ENCODE data around the gene NCKAP5.
A peak's percentile ranks its signal among the peaks of the same experiment; 100 is the strongest.
"Not testable (repeated sequence)": the region's sequence is repeated elsewhere in the genome, so short reads cannot be mapped to it uniquely, and the experiment has no call there.

The NCKAP5 gene

DNA sequence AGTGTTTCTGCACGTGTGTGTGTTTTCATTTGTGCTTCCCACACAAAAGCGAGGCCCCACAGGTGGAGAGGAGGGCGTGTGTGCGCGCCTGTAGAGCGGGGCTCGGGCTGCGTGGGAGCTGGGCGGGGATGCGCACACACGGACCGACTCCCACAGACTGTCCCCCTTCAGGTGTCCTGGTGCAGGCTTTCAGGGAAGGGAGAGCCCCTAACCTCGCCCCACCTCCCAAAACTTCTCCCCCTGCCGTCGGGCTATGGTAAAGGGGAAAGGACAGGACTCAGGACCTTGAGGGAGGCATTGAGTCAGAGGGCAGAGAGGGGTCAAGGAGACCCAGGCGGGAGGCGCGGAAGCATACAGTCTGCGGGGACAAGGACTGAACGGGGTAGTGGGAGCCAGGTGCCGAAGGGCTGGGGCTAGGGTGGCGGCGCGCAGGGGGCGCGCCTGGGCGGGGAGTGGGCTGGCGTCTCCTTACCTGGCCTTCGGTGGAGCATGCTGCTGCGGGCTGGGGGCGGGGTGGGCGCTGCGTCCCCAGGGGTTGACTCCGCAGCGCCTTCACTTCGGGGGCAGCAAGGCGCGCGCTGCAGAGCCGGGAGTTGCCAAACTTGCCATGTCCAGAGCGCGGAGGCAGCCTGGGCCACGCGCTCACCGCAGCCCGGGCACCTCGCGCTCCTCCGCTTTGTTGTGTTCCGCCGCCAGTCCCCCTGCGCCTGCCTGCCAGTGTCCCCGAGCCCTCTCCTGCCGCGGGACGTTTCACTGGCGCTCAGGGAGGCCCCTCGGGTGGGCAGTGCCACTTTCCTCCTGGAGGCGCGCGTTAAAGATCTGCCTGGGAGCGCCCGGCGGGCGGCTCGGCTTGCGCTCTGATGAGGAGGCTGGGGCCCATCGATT lies 302.0 kb downstream of the NCKAP5 start:
- DNase-seq (ENCODE audit: low spot score), result peak; percentile 30

DNA sequence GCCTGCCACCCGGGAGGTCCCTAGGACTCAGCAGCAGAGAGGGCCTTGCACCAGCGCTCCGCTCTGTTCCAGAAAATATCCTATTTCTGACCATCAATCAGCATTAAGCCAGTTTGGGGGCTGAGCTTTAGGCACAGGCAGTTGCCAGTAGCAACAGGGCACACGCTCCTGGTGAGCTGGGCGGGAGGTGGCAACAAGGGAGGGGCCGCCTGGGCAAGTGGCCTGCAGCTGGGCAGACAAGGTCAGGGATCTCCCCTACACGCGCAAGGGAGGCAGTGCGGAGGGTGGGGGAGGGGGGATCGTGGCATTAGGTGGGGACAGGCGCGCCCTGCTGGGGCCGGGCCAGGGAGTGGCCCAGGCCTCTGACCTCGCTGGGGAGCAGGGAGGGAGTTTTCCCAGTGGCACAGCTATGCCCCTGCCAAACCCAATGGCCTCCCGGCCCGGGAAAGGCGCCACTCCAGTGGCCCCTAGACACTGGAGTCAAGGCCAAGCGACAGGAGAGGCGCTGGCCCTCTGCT lies 302.8 kb downstream of the NCKAP5 start:
- DNase-seq (ENCODE audit: low spot score), result peak; percentile 25

- no peak for DNase-seq (ENCODE audit: low spot score)
Observed at GRCh38 chr2:133264989-133265401, 303.3 kb downstream of the NCKAP5 start.

- DNase-seq (ENCODE audit: low spot score), result peak; percentile 20
Observed at GRCh38 chr2:133262893-133263292, 305.4 kb downstream of the NCKAP5 start.

DNA sequence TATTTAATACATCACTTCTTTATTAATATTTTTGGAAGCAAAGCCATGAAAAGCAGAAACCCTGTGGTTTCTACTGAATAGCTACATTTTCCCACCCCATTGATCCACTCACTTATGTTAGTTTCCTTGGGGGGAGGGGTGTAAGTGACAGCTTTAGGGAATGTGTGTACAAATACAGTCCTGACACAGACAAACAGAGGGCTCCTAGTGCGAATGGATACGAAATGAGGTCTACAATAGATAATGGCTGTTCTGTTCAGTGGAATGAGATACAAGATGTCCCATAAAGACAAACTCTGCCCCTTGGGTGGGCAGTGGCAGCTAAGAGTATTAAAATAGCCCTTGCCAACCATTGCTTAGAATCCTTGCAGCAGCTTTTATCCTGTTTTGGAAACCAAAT lies 312.9 kb downstream of the NCKAP5 start:
- DNase-seq (ENCODE audit: low spot score), result no peak

- no peak for DNase-seq (ENCODE audit: low spot score)
Observed at GRCh38 chr2:133253793-133254192, 314.5 kb downstream of the NCKAP5 start.

DNA sequence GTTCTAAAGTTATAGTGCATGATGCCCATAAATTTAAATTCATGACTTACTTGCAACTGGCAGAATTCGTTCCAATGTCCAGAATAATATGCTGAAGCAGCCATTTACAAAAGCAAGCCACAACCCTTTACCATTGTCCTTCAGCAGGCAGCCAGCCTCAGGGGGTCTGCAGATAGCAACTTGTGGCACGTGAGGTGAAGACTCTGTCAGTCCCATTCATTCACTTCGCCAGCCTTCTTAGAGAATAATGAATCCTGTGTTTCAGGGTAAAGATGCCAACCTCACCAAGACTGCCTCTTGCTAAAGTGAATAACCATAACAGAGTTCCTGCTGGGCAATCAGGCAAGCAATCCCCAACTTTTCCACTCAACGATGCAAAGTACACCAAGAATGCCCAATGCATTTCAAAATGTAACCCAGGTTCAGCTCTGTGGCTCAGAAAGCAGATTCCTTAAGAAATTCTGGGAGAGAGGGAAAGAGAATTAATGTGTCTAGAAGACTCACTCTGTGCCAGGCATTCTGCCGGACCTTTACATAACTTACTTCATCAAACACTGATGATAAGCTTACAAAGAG lies 315.4 kb downstream of the NCKAP5 start:
- no peak for DNase-seq (ENCODE audit: low spot score)

DNA sequence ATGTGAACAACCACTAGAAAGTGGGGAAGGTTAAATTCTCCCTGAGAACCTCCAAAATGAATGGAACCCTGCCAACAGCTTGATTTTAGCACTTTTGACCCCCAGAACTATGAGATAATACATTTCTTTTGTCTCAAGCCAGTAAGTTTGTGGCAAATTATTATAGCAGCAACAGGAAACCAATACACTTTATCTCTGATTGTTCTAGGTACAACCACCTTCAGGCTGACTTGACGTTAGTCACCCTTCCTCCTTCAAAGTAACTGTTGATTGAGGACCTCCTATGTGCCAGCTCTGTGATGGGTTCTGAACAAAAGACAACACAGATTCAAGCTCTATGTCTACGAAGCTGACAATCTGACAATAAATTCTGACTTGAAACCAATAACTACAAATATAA lies 318.9 kb downstream of the NCKAP5 start:
- no peak for DNase-seq (ENCODE audit: low spot score)

DNA sequence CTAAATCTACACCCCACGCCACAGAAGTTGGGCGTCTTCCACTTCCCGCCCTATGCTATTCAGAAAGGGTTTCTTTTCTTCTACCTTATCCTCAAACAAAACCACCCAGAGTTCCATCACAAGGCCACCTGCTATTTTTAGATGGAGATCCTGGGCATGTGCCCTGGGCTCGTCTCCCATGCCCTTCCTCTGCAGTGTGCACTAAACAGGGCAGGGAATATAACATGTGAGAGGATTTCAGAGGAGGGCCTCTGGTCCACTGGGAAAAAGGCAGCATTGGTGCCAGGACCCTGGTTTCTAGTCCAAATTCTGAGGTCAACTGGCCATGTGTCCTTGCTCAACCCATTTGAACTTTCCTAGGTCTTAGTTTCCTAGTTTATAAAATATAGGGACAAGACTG lies 320.0 kb downstream of the NCKAP5 start:
- no peak for DNase-seq (ENCODE audit: low spot score)

DNA sequence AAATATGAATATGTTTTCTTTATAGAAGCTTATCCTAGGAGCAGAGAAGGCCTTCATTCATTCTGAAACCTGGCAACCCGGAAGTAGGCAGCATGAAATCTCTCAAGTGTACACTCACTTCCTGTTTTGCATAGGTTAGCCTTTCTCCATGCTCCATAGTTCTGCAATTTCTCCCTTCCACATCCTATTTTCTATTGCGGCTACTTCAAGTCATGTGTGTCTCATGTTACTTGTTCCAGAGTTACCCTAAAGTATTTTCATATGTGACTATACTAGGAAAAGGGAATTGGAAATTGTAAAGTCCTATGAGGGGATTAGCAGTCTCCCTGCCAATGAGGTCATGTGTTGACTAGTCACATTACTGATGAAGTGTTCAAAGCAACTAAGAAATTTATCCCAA lies 320.6 kb downstream of the NCKAP5 start:
- DNase-seq (ENCODE audit: low spot score), result no peak

DNA sequence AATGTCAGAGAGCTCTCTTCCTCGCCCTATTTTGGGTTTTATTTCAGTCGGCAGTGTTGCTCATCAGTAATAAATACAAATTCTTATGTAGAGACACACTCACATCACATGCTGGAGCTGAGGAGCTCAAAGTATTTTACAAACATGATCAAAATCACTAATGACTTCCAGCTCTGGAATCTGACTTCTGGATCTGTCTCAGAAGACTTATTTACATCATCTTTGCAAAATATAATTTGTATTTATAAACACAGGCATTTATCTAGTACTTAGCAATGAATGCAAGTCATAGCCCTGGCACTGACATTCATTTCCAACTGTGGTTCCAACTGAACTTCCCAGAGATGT lies 327.1 kb downstream of the NCKAP5 start:
- no peak for DNase-seq (ENCODE audit: low spot score)

- DNase-seq (ENCODE audit: low spot score), result no peak
Observed at GRCh38 chr2:133240491-133241223, 327.6 kb downstream of the NCKAP5 start.

GRCh38 chr2:133235968-133236367 lies 332.3 kb downstream of the NCKAP5 start:
- no peak for DNase-seq (ENCODE audit: low spot score)

DNA sequence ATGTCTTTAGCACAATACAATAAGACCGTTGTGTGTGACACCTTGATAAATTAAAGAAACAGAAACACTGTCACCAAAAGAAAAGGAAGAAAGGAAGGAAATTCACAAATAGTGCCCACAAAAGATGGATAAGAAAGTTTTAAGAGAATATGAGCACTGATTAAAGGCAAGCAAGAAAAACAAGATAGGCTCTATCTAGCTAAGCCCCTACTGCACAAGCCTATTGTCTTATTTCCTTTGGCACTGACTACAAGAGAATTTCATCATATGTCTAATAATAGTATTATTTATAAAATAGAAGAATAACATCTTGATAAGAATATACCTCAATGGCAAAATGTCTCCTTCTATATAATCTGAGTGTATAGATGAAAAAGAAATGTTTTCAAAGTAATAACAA lies 335.7 kb downstream of the NCKAP5 start:
- DNase-seq (ENCODE audit: low spot score), result no peak

GRCh38 chr2:133231264-133231663 lies 337.0 kb downstream of the NCKAP5 start:
- DNase-seq (ENCODE audit: low spot score), result no peak

GRCh38 chr2:133229974-133230373 lies 338.3 kb downstream of the NCKAP5 start:
- no peak for DNase-seq (ENCODE audit: low spot score)

DNA sequence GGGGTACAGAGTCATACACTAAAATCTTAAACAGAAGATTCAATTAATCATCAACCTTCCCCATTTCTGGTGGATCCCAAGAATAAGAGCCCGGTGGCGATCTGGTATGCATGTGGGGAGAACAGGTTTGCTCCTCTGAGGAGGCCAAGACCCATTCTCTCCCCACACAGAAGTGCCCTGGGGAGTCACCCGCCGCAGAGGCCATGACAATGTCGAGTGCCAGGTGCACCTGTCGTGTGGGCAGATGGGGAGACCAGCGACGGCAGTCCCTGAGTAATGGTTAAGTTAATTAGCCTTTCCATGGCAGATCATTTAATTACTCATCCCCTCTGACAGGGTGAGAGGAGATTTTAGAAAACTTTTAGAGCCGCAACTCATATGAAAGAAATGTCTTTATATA lies 345.0 kb downstream of the NCKAP5 start:
- no peak for DNase-seq (ENCODE audit: low spot score)

DNA sequence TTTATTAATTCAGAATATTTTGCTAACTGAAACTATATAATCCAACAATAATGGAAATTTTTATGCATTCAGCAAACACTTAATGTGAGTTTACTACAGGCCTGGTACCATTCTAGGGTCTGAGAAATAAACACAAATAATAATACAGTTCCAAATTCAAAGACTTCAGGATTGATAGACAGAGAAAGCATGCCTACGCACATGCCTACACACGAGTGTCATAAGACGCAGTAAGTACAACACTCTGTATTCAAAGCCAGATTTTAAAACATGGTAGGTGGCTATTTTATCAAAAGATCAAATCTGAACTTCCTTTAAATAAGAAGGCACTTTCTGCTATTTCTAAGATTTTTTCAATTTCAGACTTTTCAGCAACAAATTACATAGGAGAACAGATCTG lies 346.9 kb downstream of the NCKAP5 start:
- DNase-seq (ENCODE audit: low spot score), result no peak

DNA sequence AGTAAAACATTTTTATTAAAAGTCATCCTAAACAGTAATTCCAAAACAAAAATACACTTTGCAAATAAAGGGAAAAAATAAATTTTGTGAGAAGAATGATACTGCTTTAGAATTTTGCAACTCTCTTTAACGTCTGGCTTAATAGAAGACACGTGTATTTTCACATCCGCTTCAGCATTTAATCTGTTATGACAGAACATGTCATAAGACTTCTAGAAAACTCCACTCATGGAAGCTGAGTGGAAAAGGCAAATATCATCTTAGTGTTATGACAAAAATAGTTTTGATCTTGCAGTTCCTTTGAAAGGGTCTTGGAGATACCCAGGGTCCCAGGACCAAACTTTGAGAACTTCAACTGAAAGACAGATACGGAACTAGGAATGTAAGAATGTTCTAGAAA lies 350.1 kb downstream of the NCKAP5 start:
- no peak for DNase-seq (ENCODE audit: low spot score)

DNA sequence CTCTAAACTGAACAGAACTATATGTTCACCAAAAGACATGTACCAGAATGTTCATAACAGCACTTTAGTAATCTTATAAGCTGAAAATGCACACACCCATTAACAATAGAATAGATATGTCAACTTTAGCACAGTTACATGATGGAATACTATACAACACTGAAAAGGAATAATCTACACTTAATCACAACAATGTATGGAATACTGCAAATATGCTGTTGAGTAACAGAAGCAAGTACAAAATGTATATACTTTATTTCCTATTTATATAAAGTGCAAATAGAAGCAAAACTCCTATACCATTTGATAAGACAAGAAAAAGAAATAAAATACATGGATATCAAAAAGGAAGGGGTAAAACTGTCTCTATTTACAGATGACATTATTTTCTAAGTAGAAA lies 352.8 kb downstream of the NCKAP5 start:
- no peak for DNase-seq (ENCODE audit: low spot score)

GRCh38 chr2:133213651-133214050 lies 354.6 kb downstream of the NCKAP5 start:
- no peak for DNase-seq (ENCODE audit: low spot score)

DNA sequence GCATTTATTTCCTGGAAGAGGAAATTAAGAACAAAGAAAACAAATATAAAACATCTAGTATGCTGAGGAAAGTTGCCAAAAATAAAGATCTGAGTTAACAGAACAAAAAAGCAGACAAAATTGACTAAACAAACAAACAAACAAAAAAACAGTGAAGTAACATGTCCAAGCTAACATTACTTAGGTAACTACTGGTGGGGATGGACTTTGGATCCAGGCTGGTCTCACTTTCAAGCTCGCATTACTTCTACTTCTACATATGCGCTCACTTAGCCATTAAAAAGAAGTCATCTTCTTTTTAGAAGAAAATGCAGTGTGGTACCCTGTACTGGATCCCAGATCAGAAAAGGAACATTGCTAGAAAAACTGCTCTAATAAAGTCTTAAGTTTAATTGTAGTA lies 358.9 kb downstream of the NCKAP5 start:
- no peak for DNase-seq (ENCODE audit: low spot score)

DNA sequence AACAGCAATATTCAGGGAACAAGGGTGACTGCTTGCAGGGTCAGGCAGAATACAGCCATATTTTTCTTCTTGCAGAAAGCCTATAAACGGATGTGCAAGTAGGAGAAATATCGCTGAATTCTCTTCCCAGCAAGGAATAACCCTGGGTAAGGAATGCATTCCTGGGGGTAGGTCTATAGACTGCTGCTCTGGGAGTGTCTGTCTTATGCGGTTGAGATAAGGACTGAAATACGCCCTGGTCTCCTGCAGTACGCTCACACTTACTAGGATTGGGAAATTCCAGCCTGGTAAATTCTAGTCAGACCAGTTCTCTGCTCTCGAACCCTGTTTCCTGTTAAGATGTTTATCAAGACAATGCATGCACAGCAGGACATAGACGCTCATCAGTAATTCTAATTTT lies 361.6 kb downstream of the NCKAP5 start:
- not testable (repeated sequence) for DNase-seq (ENCODE audit: low spot score)

Data from SW480 (cell line).